HUES6 (cell line): Measurements from ENCODE around the gene TMEM170B.

Source experiments
- H3K27ac ChIP-seq: 2 replicates; pipeline ENCODE4 v1.7.0; 2013; ENCODE audit warnings: low read depth, mild to moderate bottlenecking, low read length, inconsistent platforms
- H3K27me3 ChIP-seq: 2 replicates; pipeline ENCODE4 v1.6.1; 2013; ENCODE audit warnings: low read length; ENCODE audit not compliant: control insufficient read depth, insufficient read depth
- H3K36me3 ChIP-seq: 2 replicates; pipeline ENCODE4 v1.6.1; 2013; ENCODE audit warnings: low read length; ENCODE audit not compliant: control insufficient read depth, insufficient read depth
- H3K4me1 ChIP-seq: 2 replicates; pipeline ENCODE4 v1.6.1; 2013; ENCODE audit warnings: low read length; ENCODE audit not compliant: control insufficient read depth, insufficient read depth
- H3K4me3 ChIP-seq: 2 replicates; pipeline ENCODE4 v1.5.1; 2013; ENCODE audit warnings: low read depth, low read length
- H3K9ac ChIP-seq: one replicate; pipeline ENCODE4 v1.6.1; 2013; ENCODE audit warnings: mild to moderate bottlenecking, low read length
- H3K9me3 ChIP-seq: 2 replicates; pipeline ENCODE4 v1.6.1; 2013; ENCODE audit warnings: low read depth, low read length; ENCODE audit not compliant: control insufficient read depth, insufficient read depth

The TMEM170B gene, protein sequence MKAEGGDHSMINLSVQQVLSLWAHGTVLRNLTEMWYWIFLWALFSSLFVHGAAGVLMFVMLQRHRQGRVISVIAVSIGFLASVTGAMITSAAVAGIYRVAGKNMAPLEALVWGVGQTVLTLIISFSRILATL

DNA sequence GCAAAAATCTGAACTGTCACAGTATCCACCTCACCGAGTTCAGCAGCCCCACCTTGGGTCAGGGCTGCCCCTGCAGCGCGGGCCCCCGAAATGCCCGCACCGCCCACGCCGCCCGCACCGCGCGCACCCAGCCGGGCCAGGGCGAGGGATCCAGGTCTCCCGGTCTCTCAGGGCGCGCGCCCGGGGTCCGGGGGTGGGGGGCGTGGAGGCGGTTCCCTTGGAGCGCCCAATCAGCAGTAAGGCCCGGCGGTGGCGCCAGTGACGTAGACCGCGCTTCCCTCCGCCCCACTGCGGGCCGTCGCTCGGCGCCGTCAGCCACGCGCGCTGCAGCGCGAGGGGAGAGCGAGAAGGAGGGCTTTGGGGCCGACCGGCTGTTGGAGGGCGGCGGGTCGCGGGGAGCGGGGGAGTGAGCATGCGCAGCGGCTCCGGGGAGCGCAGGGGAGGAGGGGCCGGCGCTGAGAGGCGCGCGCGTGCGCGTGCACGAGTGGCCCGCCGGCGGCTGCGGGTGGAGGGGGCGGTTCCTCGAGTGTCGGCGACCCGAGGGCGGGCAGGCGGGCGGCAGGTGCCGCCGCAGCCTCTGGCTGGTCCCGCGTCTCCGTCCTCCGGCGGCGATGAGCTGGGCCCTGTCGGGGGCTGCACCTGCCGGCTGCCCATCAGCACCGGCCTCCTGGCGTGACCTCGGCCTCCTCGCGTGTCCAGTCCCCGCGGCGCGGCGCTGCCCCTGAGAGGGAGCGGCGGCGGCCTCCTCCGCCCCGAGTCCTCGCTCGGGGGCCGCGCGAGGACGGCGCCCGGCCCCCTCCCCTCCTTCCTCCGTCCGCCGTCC, at the start of gene TMEM170B:
TSS of gene TMEM170B (plus strand) at position 521 of the 823 bp plus-strand sequence. CDS start 529 bp downstream, outside the sequence.
- peak within 1 kb of the TSS; percentile 54 for H3K9ac ChIP-seq
- H3K9me3 ChIP-seq = no peaks in the 10 kb centered on the region
- no peak within 1 kb of the TSS for H3K27ac ChIP-seq
- H3K4me3 ChIP-seq = peak within 1 kb of the TSS; percentile 92
- peaks cover 29% of the 10 kb centered on the region for H3K27me3 ChIP-seq
- no peaks in the 10 kb centered on the region for H3K36me3 ChIP-seq
- no peaks in the 10 kb centered on the region for H3K4me1 ChIP-seq

DNA sequence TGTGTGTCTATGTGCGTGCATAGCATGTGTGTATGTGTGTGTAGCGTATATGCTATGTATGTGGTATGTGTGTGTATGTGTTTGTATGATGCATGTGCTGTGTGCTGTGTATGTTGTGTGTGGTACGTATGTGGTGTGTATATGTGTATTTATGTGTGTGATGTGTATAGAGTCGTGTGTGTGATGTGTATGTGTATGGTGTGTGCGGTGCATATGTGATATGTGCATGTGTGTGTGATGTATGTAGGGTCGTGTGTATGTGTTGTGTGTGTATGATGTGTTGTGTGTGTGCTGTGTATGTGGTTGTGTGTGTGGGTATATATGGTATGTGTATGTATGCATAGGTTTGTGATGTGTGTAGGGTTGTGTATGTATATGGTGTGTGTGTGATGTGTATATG, 46.6 kb upstream of the TMEM170B start:
- no peaks in the 10 kb centered on the region for H3K36me3 ChIP-seq
- H3K27ac ChIP-seq = no peak overlapping the region
- H3K9ac ChIP-seq = no peak overlapping the region
- H3K4me3 ChIP-seq = no peak overlapping the region
- H3K27me3 ChIP-seq = no peaks in the 10 kb centered on the region
- H3K9me3 ChIP-seq = no peaks in the 10 kb centered on the region
- H3K4me1 ChIP-seq = peaks cover 6% of the 10 kb centered on the region; the same call in 1 of the 2 replicates

DNA sequence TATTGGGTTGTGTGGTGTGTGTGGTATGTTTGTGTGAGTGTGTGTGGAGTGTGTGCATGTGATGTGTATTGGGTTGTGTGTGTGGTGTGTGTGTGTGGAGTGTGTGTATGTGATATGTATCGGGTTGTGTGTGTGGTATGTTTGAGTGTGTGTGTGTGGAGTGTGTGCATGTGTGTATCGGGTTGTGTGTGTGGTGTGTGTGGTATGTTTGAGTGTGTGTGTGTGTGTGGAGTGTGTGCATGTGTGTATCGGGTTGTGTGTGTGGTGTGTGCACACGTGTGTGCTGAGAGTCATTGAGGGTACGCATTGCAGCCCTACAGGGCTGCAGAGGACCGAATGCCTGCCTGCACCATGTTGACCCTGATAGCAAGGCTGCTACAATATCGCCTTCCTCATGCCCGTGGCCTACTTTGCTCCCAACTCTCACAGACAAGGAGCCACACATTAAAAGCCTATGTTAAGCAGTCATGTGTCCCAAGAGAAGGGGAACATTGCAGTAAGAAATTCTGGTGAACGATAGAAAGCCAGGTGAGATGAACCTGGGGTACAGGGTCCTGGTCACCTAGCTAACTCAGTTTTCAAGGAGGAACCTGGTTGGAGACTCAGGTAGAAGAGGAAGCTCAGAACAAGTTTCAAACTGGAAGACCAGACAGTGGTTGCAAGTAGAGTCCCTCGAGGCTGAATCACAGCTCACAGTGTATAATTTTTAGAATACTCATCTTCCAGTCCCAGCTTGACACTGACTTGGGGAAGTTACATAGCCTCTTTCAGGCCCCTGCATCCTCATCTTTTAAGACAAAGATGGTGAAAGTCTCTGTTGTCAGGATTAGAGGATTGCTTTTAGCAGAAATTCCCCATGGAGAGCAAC, 45.7 kb upstream of the TMEM170B start:
- Histone ChIP-seq H3K9ac (no peak overlapping the region), H3K4me3 (no peak overlapping the region), H3K27ac (no peak overlapping the region), H3K27me3 (no peaks in the 10 kb centered on the region), H3K9me3 (no peaks in the 10 kb centered on the region), H3K36me3 (no peaks in the 10 kb centered on the region), H3K4me1 (peaks cover 4% of the 10 kb centered on the region; the same call in 1 of the 2 replicates)

DNA sequence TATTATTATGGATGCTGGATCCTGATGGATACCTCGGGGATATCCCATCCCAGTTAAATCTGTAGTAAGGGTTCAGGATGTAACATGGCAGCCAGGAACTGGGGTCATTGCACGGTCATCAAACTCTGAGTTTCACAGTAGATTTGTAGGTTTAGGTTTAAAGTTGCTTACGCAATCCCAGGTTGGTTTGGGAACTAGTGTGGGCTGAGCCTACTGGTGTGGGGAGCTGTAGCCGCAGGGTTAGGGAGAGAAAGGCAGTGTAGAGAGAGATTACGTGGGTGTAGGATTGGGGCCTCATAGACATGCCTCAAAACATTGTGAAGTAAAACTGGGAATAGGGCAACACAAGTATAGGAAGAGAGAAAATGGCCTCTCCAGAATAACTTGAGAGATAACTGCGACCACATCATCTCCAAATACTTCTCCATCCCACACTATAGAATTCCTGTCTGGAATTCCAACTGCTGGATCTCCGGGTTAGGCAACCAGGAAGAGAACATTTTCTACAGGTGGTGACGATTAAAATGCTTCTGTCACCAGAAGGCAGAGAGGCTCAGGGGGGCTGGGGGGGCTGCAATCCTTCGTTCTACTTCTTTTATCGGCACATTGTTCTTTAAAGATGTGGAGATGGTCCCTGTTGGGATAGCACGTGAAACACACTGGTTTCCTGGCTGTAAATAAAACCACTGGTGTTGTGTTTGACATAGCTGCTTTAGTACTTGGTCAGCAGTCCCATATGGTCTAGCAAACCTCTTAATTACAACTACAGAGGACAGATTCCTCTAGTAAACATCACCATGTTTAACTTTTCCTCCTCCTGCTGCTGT, 44.9 kb upstream of the TMEM170B start:
- H3K36me3 ChIP-seq = no peaks in the 10 kb centered on the region
- no peaks in the 10 kb centered on the region for H3K27me3 ChIP-seq
- no peaks in the 10 kb centered on the region for H3K9me3 ChIP-seq
- H3K27ac ChIP-seq = no peak overlapping the region
- H3K4me1 ChIP-seq = peaks cover 4% of the 10 kb centered on the region; the same call in 1 of the 2 replicates
- H3K9ac ChIP-seq = no peak overlapping the region
- H3K4me3 ChIP-seq = no peak overlapping the region

DNA sequence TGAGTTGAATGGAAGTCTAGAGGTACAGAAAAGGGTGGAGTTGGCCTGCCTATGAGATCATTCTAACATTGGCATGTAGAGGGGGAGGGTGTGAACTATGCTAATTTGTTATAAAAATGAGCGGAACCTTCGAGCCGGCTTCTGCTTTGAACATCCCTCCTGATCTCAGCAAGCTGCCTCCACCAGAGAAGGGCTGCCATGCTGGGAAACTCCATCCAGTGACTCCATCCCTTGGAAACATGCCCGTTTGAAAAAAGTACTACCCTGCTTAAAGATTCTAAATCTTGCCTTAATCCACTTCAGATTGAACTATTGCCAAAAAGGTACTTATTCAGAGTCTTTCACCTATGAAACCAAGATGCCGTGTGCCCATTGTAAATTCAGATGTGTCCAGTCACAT, 43.6 kb upstream of the TMEM170B start:
- H3K27me3 ChIP-seq = no peaks in the 10 kb centered on the region
- H3K9ac ChIP-seq = no peak overlapping the region
- H3K9me3 ChIP-seq = peaks cover 2% of the 10 kb centered on the region; the same call in 1 of the 2 replicates
- peaks cover 4% of the 10 kb centered on the region; the same call in 1 of the 2 replicates for H3K4me1 ChIP-seq
- no peaks in the 10 kb centered on the region for H3K36me3 ChIP-seq
- no peak overlapping the region for H3K27ac ChIP-seq
- no peak overlapping the region for H3K4me3 ChIP-seq

DNA sequence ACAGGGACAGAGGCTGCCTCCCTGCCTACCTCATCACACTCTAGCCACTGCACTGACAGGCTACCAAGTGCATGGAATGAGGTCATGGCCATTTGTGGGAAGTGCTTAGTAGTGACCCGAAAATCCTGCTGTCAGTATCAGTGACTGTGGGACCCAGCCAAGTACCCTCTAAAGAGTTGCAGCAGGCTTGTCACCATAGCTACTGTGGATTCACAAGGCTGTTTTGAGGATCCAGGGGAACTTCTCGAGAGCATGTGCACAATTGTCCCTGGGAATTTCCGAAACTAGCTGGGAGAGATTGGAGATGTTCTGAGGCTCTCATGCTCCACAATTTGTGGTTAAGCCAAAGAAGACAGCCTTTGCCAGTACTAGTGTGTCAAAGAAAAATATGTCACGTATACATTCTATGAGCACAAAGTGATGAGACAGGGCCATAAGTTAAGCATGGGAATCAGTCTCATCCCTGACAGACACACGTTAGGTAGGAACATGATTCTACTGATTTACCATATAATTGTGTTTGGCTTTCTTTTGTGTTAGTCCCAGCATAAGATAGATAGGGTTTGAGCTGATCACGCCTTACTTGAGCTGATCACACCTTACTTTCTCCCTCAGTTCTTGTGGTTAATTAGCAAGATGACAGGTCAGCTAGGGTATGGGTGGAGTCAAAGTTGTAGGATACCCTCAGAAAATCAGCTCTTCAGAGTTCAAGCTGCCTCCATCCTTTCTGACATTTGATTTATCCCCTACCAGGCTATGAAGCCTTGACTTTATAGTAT, 42.6 kb upstream of the TMEM170B start:
- Histone ChIP-seq H3K36me3 (no peaks in the 10 kb centered on the region), H3K9me3 (peaks cover 2% of the 10 kb centered on the region; the same call in 1 of the 2 replicates), H3K4me3 (no peak overlapping the region), H3K9ac (no peak overlapping the region), H3K4me1 (peaks cover 6% of the 10 kb centered on the region), H3K27ac (no peak overlapping the region), H3K27me3 (no peaks in the 10 kb centered on the region)

DNA sequence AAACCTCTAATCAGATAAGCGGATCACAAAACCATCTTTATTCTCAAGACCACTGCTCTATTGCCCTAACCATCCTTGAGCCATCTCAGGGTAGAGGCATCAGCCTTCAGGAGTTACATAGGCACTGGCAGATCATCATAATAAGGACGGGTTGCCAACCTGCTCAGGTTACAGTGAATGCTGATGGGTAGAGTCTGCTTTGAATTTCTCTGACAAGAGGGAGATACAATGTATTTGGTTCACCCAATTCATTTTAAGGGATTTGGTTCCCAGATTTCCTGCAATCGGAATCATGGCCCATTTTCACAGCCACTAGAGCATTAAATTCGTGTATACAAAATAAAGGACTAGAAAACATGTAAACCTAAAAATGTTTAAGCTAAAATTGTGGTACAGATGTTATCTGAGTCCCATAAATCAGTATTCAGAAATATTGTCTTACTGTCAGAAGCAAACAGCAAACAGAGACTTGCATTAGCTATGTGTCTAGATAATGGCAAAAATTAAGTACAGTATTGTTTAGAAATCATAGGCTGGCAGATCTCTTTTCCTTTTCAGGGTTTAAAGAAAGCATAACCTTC, 41.9 kb upstream of the TMEM170B start:
- Histone ChIP-seq H3K9me3 (peaks cover 2% of the 10 kb centered on the region; the same call in 1 of the 2 replicates), H3K27ac (no peak overlapping the region), H3K9ac (no peak overlapping the region), H3K4me3 (no peak overlapping the region), H3K4me1 (peaks cover 9% of the 10 kb centered on the region), H3K27me3 (no peaks in the 10 kb centered on the region), H3K36me3 (no peaks in the 10 kb centered on the region)

DNA sequence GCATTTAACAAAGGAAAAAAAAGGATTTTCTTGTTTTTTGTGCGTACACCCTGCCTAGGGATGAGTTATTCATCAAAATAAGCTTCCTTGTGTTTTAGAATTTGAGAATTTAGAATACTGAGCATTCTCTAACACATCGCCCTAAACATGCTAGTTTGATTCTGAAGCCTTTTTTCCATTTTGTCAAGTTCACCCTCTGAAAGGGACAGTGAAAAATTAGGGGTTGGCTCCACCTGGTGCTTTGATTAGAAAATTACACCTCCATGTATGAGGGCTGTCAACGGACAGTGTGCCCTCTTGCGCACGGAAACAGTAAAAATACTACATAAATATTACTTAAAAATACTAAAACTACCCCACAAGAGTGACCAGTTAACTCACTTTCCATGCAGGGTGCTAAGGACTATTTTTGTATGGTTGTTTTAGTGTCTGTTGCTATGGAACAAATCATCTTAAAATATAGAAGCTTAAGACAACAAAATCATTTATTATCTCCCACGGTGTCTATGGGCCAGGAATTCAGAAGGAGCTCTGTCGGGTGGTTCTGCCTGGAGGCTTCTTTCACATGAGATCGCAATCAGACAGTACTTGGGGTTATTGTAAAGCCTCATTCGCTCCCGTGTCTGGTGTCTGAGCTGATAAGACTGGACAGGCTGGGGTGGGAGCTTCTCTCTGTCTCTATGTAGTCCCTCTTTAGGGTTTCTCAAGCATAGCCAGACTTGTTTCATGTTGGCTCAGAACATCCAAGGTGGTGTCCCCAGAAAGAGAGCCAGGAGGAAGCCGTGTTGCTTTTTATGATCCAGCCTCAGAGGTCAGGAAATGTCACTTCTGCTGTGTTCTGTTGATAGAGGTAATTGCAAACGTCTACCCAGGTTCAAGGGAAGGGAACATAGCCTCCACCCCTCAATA, 41.1 kb upstream of the TMEM170B start:
- Histone ChIP-seq H3K9ac (no peak overlapping the region), H3K27ac (no peak overlapping the region), H3K27me3 (no peaks in the 10 kb centered on the region), H3K36me3 (no peaks in the 10 kb centered on the region), H3K9me3 (peaks cover 2% of the 10 kb centered on the region; the same call in 1 of the 2 replicates), H3K4me1 (peaks cover 9% of the 10 kb centered on the region), H3K4me3 (no peak overlapping the region)

DNA sequence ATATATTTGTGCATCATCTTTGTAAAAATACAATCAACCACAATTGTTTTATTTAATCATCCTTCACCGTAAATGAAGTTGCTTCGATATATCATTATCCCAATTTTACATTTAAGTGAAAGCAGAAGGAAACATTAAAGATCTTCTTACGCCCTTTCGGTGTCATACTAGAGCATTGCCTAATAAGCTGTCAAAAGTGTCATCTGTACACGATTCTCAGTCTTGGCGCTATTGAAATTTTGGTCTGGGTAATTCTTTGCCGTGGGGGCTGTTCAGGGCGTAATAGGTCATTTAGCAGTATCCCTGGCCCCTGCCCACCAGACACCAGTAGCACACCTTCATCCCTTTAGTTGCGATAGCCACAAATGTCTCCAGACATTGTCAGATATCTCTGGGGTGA, 40.4 kb upstream of the TMEM170B start:
- Histone ChIP-seq H3K9ac (no peak overlapping the region), H3K4me1 (peaks cover 9% of the 10 kb centered on the region), H3K4me3 (no peak overlapping the region), H3K36me3 (no peaks in the 10 kb centered on the region), H3K27ac (no peak overlapping the region), H3K27me3 (no peaks in the 10 kb centered on the region), H3K9me3 (peaks cover 2% of the 10 kb centered on the region; the same call in 1 of the 2 replicates)
